Skin epidermis (tissue), 12 donors: Measurements from ENCODE around the gene COL9A3.

Source experiments
- H3K27ac ChIP-seq, 21 experiments: fragments of 200-600 bp; sonication (generic) in 11 of 21; one replicate each; pipeline ENCODE4 v1.5.0; 2020; ENCODE audit warnings: mild to moderate bottlenecking in 3 of 21, inconsistent platforms in 2 of 21, moderate library complexity in 2 of 21
- H3K4me3 ChIP-seq, 7 experiments: fragments of 200-600 bp; sonication (generic) in 2 of 7; one replicate each; pipeline ENCODE4 v1.5.0; 2020; ENCODE audit warnings: inconsistent platforms in 2 of 7, mild to moderate bottlenecking in 2 of 7, moderate library complexity in 1 of 7

The COL9A3 gene

DNA sequence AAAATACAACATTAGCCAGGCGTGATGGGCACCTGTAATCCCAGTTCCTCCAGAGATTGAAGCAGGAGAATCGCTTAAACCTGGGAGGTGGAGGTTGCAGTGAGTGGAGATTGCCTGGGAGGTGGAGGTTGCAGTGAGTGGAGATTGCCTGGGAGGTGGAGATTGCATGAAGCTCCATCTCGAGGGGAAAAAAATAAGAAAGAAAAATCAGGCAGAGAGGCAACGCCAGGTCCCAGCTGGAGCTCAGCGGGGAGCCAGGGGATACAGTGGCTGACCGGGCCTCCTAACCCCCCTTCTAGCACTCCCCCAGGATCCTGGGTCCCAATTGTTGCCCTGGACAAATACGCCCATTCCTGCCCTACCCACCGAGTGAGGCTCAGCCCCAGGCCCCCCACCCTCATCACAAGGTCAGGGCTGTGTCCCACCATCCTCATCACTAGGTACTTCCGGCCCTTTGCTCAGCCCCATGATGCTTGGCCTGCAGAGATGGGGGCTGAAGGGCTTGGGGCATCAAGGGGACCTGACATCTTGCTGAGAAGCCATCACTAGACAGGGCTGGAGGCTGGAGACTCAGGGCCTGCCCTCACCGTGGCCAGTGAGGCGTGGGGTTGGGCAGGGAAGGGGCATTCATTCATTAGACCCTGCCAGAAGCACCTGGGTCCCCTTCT, 10.3 kb upstream of the COL9A3 start:
- peak overlapping the region in 4 of 7 experiments; percentile 74 to 99 (median 92) for H3K4me3 ChIP-seq
- H3K27ac ChIP-seq: peak overlapping the region in 8 of 21 experiments; percentile 31 to 98 (median 90)

DNA sequence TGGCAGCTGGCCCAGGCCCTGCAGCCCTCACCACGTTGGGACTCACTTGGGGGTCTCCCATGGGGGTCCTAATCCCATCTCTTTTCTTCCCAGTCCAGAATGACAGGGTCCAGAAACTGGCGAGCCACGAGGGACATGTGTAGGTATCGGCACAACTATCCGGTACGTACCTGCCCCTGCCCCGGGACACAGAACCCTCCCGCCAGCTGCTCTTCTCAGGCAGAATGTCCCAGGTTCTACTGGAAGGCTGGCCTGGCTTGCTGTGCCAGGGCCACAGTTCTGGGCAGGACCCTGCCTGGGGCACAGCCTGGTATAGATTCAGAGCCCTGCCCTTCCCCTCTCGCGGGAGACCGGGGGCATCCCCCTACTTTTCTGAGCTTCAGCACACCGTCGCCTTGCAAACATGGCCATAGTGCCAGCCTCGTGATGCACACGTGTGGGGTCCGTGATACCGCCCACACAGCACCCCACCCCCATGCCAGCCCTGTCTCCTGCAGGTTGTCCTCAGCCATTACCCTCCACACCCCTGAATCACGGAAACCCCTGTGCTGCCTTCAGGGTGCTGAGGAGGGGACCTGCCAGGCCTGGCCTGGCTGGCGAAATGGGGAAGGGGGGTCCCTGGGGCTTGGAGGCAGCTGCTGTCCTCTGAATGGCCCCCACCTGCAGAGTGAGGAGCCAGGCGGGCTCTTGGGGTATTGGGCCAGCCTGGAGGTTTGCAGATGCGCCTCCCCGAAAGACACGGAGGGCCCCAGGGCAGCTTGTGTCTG, 9.2 kb upstream of the COL9A3 start:
- H3K4me3 ChIP-seq: no peak overlapping the region
- H3K27ac ChIP-seq: peak overlapping the region in 2 of 21 experiments; percentile 12 to 95

DNA sequence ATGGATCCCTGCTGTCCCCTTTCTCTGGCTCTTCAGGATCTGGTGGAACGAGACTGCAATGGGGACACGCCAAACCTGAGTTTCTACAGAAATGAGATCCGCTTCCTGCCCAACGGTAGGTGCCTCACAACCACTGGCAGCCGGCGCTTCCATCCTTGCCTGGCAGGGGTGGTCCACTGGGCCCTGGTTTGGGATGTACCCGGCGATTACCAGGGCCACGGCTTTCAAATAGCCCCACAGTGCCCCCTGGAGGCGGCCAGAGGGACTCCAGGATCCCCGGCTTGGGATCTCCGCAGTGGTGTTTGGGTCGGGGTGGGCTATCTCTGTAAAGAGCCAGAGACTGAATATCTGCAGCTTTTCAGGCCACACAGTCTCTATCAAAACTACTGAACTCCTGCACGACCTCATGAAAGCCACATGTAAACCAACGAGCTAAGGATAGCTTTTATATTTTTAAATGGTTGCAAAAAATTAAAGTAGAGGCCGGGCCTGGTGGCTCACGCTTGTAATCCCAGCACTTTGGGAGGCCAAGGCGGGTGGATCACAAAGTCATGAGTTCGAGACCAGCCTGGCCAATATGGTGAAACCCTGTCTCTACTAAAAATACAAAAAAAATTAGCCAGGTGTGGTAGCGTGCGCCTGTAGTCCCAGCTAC, 8.5 kb upstream of the COL9A3 start:
- H3K4me3 ChIP-seq: no peak overlapping the region
- peak overlapping the region in 1 of 21 experiments; percentile 12 for H3K27ac ChIP-seq

DNA sequence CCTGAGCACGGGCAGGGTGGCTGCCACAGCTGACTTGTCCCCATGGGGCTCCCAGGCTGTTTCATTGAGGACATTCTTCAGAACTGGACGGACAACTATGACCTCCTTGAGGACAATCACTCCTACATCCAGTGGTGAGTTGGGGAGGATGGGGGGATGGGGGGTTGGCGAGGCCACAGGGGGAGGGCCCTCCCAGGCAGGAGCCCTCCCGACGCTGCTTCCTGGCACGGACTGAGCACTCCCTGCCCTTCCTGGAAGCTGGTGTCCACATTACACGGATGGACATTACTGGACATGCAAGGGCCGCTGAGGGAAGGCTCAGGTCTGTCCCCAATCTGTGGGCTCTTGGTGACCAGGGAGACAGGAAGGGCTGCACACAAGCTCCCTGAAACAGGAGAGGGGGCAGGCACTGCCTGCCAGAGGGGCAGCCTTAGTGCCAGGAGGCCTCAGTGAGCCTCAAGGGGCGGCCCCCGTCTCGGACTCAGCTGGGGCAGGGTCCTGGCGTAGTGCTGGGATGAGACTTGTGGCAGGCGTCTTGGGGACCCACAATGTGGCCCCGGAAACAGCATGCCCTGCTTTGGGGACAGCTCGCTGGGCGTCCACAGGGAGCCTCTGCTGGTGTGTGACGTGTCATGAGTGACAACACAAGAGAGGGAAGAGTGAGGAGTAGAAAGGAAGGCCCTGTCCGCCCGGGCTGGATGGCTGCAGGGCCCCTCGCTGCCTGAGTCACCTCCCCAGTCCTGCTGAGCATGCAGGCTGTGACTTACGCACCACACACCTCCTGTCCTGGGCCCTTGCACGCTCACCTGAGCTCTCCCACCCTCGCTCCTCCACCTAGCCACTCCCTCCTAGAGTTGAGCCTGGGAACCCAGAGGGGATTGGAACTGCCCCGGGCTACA, 7.1 kb upstream of the COL9A3 start:
- no peak overlapping the region for H3K4me3 ChIP-seq
- H3K27ac ChIP-seq: no peak overlapping the region

DNA sequence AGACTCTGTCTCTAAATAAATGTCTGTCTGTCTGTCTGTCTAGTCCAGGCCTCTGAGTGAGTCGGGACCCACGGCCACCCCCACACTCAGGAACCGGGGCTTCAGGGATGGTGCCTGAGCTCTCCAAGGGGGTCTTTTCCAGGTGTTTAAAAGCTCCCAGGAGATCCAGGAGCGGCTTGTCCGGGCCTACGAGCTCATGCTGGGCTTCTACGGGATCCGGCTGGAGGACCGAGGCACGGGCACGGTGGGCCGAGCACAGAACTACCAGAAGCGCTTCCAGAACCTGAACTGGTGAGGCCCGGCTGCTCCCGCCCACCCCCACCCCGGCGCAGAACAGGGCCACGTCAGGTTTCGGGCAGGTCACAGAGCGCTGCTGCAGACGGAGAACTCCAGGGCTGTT, 5.5 kb upstream of the COL9A3 start:
- Histone ChIP-seq H3K4me3 (no peak overlapping the region), H3K27ac (no peak overlapping the region)

DNA sequence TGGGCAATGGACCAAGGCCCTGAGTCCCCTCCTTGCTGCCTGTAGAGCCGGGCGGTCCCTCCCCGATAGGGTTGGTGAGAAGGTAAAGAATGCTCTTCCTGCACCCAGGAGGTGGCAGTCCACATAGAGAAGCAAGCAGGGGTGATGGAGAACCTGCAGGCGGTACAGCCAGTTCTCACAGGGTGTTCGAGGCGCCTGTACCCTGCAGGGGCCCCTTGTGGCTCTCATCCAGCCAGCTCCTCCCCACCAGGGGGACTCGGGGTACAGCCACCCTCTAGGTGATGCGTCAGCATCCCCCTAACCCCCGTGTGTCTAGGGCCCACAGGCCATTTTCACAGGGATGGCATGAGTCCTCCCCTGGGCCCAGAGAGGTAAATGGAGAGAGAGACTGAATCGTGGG, 5.1 kb upstream of the COL9A3 start:
- Histone ChIP-seq H3K4me3 (no peak overlapping the region), H3K27ac (no peak overlapping the region)

DNA sequence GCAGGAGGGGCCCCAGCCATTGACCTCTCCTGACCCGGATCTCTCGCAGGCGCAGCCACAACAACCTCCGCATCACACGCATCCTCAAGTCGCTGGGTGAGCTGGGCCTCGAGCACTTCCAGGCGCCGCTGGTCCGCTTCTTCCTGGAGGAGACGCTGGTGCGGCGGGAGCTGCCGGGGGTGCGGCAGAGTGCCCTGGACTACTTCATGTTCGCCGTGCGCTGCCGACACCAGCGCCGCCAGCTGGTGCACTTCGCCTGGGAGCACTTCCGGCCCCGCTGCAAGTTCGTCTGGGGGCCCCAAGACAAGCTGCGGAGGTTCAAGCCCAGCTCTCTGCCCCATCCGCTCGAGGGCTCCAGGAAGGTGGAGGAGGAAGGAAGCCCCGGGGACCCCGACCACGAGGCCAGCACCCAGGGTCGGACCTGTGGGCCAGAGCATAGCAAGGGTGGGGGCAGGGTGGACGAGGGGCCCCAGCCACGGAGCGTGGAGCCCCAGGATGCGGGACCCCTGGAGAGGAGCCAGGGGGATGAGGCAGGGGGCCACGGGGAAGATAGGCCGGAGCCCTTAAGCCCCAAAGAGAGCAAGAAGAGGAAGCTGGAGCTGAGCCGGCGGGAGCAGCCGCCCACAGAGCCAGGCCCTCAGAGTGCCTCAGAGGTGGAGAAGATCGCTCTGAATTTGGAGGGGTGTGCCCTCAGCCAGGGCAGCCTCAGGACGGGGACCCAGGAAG, 4.5 kb upstream of the COL9A3 start:
- Histone ChIP-seq H3K4me3 (no peak overlapping the region), H3K27ac (no peak overlapping the region)

DNA sequence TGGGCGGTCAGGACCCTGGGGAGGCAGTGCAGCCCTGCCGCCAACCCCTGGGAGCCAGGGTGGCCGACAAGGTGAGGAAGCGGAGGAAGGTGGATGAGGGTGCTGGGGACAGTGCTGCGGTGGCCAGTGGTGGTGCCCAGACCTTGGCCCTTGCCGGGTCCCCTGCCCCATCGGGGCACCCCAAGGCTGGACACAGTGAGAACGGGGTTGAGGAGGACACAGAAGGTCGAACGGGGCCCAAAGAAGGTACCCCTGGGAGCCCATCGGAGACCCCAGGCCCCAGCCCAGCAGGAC, 4.0 kb upstream of the COL9A3 start:
- Histone ChIP-seq H3K27ac (no peak overlapping the region), H3K4me3 (no peak overlapping the region)

DNA sequence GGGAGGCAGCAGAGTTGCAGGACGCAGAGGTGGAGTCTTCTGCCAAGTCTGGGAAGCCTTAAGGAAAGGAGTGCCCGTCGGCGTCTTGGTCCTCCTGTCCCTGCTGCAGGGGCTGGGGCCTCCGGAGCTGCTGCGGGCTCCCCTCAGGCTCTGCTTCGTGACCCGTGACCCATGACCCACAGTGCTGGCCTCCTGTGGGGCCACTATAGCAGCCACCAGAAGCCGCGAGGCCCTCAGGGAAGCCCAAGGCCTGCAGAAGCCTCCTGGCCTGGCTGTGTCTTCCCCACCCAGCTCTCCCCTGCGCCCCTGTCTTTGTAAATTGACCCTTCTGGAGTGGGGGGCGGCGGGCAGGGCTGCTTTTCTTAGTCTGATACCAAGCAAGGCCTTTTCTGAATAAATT, 3.3 kb upstream of the COL9A3 start:
- Histone ChIP-seq H3K4me3 (no peak overlapping the region), H3K27ac (no peak overlapping the region)

DNA sequence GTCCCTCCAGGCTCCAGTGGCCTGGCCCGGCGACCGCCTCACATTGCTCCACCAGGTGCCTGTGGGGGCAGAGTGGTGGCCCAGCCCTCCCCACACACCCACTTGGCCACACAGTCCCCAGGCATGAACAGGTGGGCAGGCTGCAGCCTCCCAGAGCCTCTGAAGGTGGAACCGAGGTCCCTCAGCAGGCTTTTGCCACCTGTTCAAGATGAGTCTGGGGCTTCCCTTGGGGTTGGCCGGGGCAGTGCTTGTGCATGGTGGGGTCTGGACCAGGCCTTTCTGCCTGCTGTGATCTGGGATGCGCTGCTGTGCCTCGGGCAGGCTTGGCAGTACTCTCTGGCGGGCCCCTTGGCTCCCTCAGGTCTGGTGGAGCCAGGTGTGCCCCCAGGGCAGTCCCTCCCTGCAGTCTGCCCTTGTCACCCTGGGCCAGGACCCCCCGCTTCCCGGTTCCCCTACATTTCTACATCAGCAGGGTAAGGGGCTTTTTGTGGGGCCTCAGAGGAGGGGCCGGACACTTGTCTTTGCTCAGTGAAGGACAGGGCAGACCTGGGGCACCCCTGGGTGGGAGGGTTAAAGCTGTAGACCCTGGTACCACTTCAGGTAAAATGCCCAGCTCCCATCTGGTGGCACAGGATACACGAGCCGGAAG, 2.7 kb upstream of the COL9A3 start:
- H3K27ac ChIP-seq: no peak overlapping the region
- no peak overlapping the region for H3K4me3 ChIP-seq

DNA sequence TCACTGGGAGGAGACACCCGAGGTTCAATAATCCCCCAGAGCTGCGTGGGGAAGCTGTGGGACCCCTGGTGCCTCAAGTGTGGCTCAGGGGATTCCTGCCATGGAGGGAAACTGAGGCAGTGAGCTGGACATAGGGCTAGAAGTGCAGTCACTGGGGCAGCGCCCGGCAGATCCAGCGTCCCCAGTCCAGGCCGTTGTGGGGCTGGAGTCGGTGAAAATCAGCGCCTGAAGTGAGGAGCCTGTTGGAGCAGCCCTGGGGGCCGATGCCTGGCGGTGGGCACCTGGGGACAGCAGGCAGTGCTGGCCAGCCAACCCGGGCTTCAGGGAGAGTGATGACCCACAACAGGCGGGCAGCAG, 2.2 kb upstream of the COL9A3 start:
- Histone ChIP-seq H3K4me3 (no peak overlapping the region), H3K27ac (no peak overlapping the region)

DNA sequence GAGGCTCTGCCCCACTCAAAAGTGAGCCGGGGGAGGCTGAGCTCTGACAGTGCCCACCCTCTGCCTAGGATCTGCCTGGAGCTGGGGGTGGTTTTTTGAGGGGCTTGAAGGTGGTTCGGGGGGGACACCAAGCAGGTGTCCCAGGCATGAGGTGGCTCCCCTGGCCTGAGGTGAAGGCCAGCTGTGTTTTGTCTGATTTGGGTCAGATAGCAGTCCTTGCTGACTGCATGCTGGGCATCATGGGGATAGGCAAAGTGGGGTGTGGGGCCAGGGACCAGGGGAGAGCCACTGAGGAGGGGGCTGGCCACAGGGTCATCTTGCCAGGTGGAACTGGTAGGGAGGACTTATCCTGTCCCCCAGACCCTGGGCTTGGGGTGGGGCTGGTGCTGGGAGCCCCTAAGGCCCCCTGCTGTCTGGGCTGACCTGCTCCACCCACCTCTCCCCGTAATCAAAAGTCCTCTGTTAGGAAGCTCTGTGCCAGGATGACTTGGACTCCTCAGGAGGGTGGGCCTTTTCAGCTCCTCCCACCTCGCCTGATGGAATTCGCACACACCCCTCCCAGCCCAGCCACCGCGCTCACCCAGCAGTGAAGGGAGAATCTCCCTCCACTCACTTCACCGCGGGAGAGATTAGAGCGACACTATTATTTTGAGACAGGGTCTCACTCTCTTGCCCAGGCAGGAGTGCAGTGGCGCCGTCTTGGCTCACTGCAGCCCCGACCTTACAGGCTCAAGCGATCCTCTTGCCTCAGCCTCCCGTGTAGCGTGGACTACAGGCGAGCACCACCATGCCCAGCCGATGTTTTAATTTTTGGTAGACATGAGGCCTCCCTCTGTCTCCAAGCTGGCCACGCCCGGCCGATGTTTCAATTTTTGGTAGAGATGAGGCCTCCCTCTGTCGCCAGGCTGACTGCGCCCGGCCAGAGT, 1.5 kb upstream of the COL9A3 start:
- no peak overlapping the region for H3K4me3 ChIP-seq
- H3K27ac ChIP-seq: no peak overlapping the region

DNA sequence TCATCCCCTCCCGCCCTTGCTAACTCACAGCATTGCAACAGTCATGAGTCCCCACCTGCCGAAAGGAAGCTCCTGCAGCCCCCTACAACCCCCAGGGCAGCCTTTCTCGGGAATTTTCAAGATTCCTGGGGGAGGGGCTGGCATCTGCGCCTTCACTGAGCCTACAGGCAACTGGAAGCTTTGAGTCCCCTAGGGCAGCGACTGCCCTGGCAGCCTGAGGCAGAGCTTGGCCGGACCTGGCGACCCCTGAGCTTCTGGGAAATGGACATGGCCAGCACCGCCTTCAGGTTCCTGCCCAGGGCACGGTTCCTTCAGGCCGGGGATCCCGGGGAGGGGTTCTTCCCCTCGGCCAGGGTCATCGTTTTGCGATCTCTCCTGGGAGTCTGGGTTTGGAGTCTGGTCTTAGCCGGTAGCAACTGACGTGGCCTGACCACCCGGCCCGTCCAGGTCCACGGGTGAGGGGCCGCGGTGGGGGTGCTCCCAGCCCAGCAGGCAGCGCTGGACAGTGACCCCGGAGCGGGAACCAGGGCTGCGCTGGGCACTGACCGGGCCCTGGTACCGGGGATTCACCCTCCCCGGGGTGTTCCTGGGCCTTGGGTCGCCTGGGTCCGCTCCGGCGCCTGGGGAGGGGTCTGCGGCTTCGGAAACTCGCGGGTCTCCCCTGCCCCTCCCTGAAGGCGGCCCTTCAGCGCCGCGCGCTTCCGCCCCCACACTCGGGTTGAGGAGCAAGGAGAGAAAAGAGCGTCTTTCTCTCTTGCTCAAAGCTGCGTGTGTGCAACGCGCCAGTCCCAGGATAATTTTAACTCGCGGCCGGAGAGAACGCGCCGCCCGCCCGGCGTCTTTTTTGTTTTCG, 593 bp upstream of the COL9A3 start:
- Histone ChIP-seq H3K4me3 (peak overlapping the region in 2 of 7 experiments; percentile 23 to 34), H3K27ac (peak overlapping the region in 1 of 21 experiments; percentile 13)

DNA sequence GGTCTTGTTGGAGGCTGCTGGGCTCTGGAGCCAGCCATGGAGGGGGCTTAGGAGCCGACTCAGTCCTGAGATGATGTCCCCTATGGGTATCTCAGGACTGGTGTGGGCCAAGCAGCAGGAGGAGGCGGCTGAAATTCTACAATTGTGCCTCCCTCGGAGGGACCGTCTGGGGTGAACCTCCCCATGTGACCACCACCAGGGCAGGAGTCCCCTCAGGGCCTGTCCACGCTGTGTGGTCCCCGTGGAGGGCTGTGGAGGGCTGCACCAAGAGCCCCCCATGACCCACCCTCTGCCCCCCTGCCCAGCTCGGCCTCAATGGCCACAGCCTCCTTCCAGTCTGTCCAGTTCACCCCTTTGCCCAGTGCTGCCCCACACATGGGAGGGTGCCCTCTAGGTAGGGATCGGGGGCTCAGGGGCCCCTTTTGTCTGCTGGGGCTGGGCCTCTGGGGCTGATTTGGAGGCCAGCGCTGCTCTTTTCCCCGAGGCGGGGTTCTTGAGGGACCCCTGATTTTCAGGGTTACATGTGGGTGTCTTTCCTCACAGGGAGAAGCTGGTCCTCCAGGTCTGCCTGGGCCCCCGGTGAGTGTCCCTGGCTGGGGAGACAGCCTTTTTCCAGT, 1.2 kb downstream of the COL9A3 start:
- Histone ChIP-seq H3K27ac (no peak overlapping the region), H3K4me3 (no peak overlapping the region)

DNA sequence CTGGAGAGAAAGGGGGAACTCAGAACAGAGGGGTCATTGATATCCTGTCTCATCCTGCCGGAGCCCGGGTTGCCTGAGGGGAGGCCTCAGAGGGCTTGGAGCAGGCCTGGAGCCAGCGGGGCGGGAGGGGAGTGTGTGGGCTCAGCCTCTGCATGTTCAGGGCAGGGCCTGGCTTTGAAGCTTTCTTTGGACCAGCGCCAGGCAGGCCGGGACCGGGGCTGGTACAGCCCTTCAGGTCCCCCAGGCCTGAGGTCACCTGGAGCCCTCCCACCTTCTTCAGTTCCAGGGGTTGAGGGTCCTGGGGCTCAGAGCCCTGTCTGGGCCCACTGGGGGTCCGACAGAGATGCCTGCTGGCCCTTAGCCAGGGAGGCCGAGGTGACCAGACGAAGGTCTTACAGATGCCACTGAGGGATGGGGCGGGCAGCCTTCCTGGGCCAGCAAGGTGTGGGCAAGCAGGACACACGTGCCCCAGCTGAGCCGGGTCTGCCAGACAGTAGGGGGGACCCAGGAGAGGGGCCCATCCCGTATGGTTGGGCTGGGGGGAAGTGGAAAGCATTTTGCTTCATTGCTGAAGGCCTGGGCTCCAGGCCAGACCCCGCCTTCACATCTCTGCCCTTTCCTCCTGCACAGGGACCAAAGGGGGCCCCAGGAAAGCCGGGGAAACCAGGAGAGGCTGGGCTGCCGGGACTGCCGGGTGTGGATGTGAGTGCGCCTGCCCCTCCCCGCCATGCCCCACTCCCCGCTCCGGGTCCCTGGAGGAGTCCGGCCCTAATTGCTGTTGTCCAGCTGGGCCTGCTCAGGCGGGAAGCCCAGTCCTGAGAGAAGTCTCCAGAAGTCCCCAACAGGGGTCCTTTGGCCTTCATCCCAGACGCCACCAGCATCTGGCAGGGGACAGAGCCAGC, 2.0 kb downstream of the COL9A3 start:
- no peak overlapping the region for H3K4me3 ChIP-seq
- no peak overlapping the region for H3K27ac ChIP-seq
